Measurements from ENCODE around the gene SLC25A34.

DNA sequence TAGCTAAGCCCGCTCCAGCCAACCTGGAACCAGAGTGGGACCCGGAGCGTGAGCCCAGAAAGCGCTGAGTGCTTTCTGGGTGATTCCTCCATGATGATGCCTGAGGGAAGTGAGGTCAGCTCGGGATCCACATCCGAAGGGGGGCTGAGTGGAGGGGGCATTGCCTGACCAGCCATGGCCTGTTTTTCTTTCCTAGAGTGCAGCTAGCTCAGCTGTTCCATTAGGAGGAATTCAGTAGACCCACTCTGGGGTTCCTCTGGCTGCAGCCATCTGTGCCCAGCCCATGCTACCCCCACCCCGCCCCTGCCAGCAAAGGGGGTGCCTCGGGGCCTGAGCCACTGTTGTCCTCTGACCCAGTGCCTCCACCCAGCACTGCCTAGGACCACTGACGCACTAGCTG is 9.6 kb upstream of the SLC25A34 start:
- TF ChIP-seq USF2 (IDR thresholded peaks at IDR 0.05; ENCODE audit: borderline replicate concordance, low read depth, low read length): no peak
- no peak for TF ChIP-seq MAX (IDR thresholded peaks at IDR 0.05; ENCODE audit: low read depth)
- no peak for TF ChIP-seq TEAD4 (IDR thresholded peaks at IDR 0.05; ENCODE audit: borderline replicate concordance, insufficient read depth)
- no peak for TF ChIP-seq CTCF (IDR thresholded peaks at IDR 0.05)
- TF ChIP-seq, protein P1, sequence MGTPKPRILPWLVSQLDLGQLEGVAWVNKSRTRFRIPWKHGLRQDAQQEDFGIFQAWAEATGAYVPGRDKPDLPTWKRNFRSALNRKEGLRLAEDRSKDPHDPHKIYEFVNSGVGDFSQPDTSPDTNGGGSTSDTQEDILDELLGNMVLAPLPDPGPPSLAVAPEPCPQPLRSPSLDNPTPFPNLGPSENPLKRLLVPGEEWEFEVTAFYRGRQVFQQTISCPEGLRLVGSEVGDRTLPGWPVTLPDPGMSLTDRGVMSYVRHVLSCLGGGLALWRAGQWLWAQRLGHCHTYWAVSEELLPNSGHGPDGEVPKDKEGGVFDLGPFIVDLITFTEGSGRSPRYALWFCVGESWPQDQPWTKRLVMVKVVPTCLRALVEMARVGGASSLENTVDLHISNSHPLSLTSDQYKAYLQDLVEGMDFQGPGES (IDR thresholded peaks at IDR 0.05; ENCODE audit: low read depth, low read length): no peak
- TF ChIP-seq POLR2AphosphoS5 (IDR thresholded peaks at IDR 0.05; ENCODE audit: low read depth, low read length): no peak
- TF ChIP-seq JUND (IDR thresholded peaks at IDR 0.05): no peak
- TF ChIP-seq SIN3A (IDR thresholded peaks at IDR 0.05; ENCODE audit: borderline replicate concordance, low read depth, low read length): no peak
- TF ChIP-seq RAD21 (IDR thresholded peaks at IDR 0.05; ENCODE audit: low read length): no peak

Measured in SK-N-SH (cell line).